ENCODE results near the gene EDIL3. TPM values are rescaled to one million over a fixed set of nuclear protein-coding genes. Genes with fewer than 3 reads are reported as not detected.

The EDIL3 gene
- total RNA-seq, 4 donors from 2014 or later = 15.1 to 60.0 (median 28.4) TPM

GRCh38 chr5:84130006-84130580, 254.6 kb downstream of the EDIL3 start:
- intact Hi-C loops (cut with DNase I; ENCODE audit: low total_unique reads) = no loop called here

GRCh38 chr5:84125216-84125615, 259.5 kb downstream of the EDIL3 start:
- no peak for TF ChIP-seq CTCF (IDR thresholded peaks at IDR 0.05)
- no peak for TF ChIP-seq POLR2A (IDR thresholded peaks at IDR 0.05)
- Histone ChIP-seq H3K27ac (no peak overlapping the region), H3K36me3 (peaks cover 0 to under 1% of the 10 kb centered on the region in 2 donors), H3K9me3 (no peaks in the 10 kb centered on the region), H3K4me1 (no peaks in the 10 kb centered on the region), H3K27me3 (no peaks in the 10 kb centered on the region), H3K4me3 (no peak overlapping the region)
- no peak for DNase-seq
- intact Hi-C loops (cut with DNase I; ENCODE audit: low total_unique reads) = no loop called here

More at GRCh38 chr5:84130006-84130580, 254.6 kb downstream of the EDIL3 start:
- TF ChIP-seq POLR2A (IDR thresholded peaks at IDR 0.05) (no peak), CTCF (IDR thresholded peaks at IDR 0.05) (no peak)
- DNase-seq = no peak
- Histone ChIP-seq H3K9me3 (no peaks in the 10 kb centered on the region), H3K27ac (no peak overlapping the region), H3K4me1 (no peaks in the 10 kb centered on the region), H3K36me3 (peaks cover 0 to 2% of the 10 kb centered on the region in 2 donors), H3K27me3 (peaks cover 0 to 3% of the 10 kb centered on the region in 2 donors), H3K4me3 (no peak overlapping the region)

GRCh38 chr5:84119252-84119651, 265.4 kb downstream of the EDIL3 start:
- Histone ChIP-seq H3K4me3 (no peak overlapping the region), H3K27ac (no peak overlapping the region), H3K4me1 (no peaks in the 10 kb centered on the region), H3K9me3 (no peaks in the 10 kb centered on the region), H3K27me3 (no peaks in the 10 kb centered on the region), H3K36me3 (no peaks in the 10 kb centered on the region)
- intact Hi-C loops (cut with DNase I; ENCODE audit: low total_unique reads) = no loop called here
- DNase-seq = no peak
- TF ChIP-seq POLR2A (IDR thresholded peaks at IDR 0.05) = no peak
- TF ChIP-seq CTCF (IDR thresholded peaks at IDR 0.05) = no peak

- no peak for DNase-seq
- intact Hi-C loops (cut with DNase I; ENCODE audit: low total_unique reads) = no loop called here
- no peak for TF ChIP-seq CTCF (IDR thresholded peaks at IDR 0.05)
- no peak for TF ChIP-seq POLR2A (IDR thresholded peaks at IDR 0.05)
Observed at GRCh38 chr5:84118551-84118950, 266.1 kb downstream of the EDIL3 start.

GRCh38 chr5:84115727-84116126, 269.0 kb downstream of the EDIL3 start:
- TF ChIP-seq CTCF (IDR thresholded peaks at IDR 0.05) (no peak), POLR2A (IDR thresholded peaks at IDR 0.05) (no peak)
- intact Hi-C loops (cut with DNase I; ENCODE audit: low total_unique reads) = no loop called here
- Histone ChIP-seq H3K9me3 (no peaks in the 10 kb centered on the region), H3K4me3 (no peak overlapping the region), H3K27me3 (no peaks in the 10 kb centered on the region), H3K27ac (no peak overlapping the region), H3K36me3 (no peaks in the 10 kb centered on the region), H3K4me1 (no peaks in the 10 kb centered on the region)
- no peak for DNase-seq

More at GRCh38 chr5:84118551-84118950, 266.1 kb downstream of the EDIL3 start:
- no peaks in the 10 kb centered on the region for H3K4me1 ChIP-seq
- no peak overlapping the region for H3K4me3 ChIP-seq
- no peaks in the 10 kb centered on the region for H3K27me3 ChIP-seq
- no peak overlapping the region for H3K27ac ChIP-seq
- H3K36me3 ChIP-seq = no peaks in the 10 kb centered on the region
- H3K9me3 ChIP-seq = no peaks in the 10 kb centered on the region
